ENCODE results near the gene SLC37A1. TPM values are rescaled to one million over a fixed set of nuclear protein-coding genes. Genes with fewer than 3 reads are reported as not detected.

SLC37A1 gene
- total and polyA plus RNA-seq, 2 of the 13 experiments (the other 11 are each of a cell fraction or from before 2014, with no cell fraction given) = 0.22 to 0.40 TPM

GRCh38 chr21:42614396-42614795 lies 100.7 kb downstream of the SLC37A1 start:
- Histone ChIP-seq H3K36me3 (replicated peaks in 1 of 2; ENCODE audit: control insufficient read depth in 1 of 2, insufficient read depth in 2 of 2, low read length in 2 of 2) (no peaks in the 10 kb centered on the region), H2AFZ (ENCODE audit: low read length) (peak overlapping the region; percentile 92), H3K27me3 (ENCODE audit: control insufficient read depth in 1 of 2, insufficient read depth in 2 of 2, low read length in 2 of 2) (peaks cover 0 to 29% of the 10 kb centered on the region in 2 experiments; a peak in 4 of 5 replicates), H4K20me1 (ENCODE audit: insufficient read depth, low read length) (no peaks in the 10 kb centered on the region), H3K79me2 (ENCODE audit: insufficient read depth, low read length) (no peaks in the 10 kb centered on the region), H3K4me3 (replicated peaks in 1 of 3; ENCODE audit: insufficient read depth in 1 of 3, low read depth in 2 of 3, low read length in 3 of 3) (peak overlapping the region in 1 of 3 experiments; percentile 67; a peak in 1 of 6 replicates), H3K27ac (ENCODE audit: extremely low read length, insufficient read depth, low read length) (no peak overlapping the region), H3K4me1 (ENCODE audit: insufficient read depth, low read length) (peaks cover 30% of the 10 kb centered on the region), H3K4me2 (ENCODE audit: low read depth, low read length) (peak overlapping the region; percentile 89), H3K9ac (ENCODE audit: insufficient read depth, low read depth, low read length) (no peak overlapping the region), H3K9me3 (ENCODE audit: low read length) (no peaks in the 10 kb centered on the region)
- POLR2A ChIA-PET = interaction anchor here (1.2 kb wide), 1 partner anchor 10 kb away, joined by 3 read pairs; no protein-coding TSS in a partner anchor
- ATAC-seq = peak; percentile 12; the same call in 2 of the 3 replicates
- intact Hi-C loops (cut with micrococcal nuclease; ENCODE audit: unreplicated experiment) (no loop called here), in situ Hi-C loops (cut with HindIII; ENCODE audit: extremely low pct_ligation_motif_present, low pct_unique_long_range_greater_than_20kb) (no loop called here)
- TF ChIP-seq ZNF318 (CRISPR knock-in tag; IDR thresholded peaks at IDR 0.05) (no peak), ZFX (CRISPR knock-in tag; IDR thresholded peaks at IDR 0.05; ENCODE audit: low read depth) (0 out of 2 replicates have a peak, but pooled peaks have one; percentile 2), GFI1 (CRISPR knock-in tag; IDR thresholded peaks at IDR 0.05; ENCODE audit: borderline replicate concordance) (0 out of 2 replicates have a peak, but pooled peaks have one; percentile 22)
- FAIRE-seq = no peak
- DNase-seq (ENCODE audit: low spot score) = no peak
- BruUV-seq (replicated peaks) = no TSS peak
- CTCF ChIA-PET (ENCODE audit: low intra/inter-chr PET ratio, low total read pairs) = no interaction called here
- WGBS (ENCODE audit: low lambda C conversion rate) = 53% methylated on average over 9 of the region's 9 CpGs

Data from HepG2 (cell line).